22Rv1 (cell line): ENCODE data around the gene PCYOX1L.

ENCODE experiments used
- ZFX ChIP-seq: fragments of 450-650 bp; IDR thresholded peaks from 2 replicates; pipeline ENCODE4 v1.6.1; 2017; ENCODE audit warnings: antibody characterized with exemption, borderline replicate concordance
- TF ChIP-seq, protein P1 (sequence below): fragments of 450-650 bp; IDR thresholded peaks from 2 replicates; pipeline ENCODE4 v1.5.1; 2017; ENCODE audit warnings: mild to moderate bottlenecking

- TF ChIP-seq, protein P1, sequence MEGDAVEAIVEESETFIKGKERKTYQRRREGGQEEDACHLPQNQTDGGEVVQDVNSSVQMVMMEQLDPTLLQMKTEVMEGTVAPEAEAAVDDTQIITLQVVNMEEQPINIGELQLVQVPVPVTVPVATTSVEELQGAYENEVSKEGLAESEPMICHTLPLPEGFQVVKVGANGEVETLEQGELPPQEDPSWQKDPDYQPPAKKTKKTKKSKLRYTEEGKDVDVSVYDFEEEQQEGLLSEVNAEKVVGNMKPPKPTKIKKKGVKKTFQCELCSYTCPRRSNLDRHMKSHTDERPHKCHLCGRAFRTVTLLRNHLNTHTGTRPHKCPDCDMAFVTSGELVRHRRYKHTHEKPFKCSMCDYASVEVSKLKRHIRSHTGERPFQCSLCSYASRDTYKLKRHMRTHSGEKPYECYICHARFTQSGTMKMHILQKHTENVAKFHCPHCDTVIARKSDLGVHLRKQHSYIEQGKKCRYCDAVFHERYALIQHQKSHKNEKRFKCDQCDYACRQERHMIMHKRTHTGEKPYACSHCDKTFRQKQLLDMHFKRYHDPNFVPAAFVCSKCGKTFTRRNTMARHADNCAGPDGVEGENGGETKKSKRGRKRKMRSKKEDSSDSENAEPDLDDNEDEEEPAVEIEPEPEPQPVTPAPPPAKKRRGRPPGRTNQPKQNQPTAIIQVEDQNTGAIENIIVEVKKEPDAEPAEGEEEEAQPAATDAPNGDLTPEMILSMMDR = no peak
- TF ChIP-seq ZFX = no peak
Measured at GRCh38 chr5:149389552-149390495, 32.0 kb downstream of the PCYOX1L start.
